IPS-15b (cell line): ENCODE measurements around the gene TRMT44.
"Not testable (repeated sequence)": the region's sequence is repeated elsewhere in the genome, so short reads cannot be mapped to it uniquely, and the experiment has no call there.

Source experiments
- H3K27me3 ChIP-seq: one replicate; pipeline ENCODE4 v1.6.1; 2013; ENCODE audit warnings: low read length; ENCODE audit not compliant: control insufficient read depth, insufficient read depth
- H3K36me3 ChIP-seq: one replicate; pipeline ENCODE4 v1.6.1; 2013; ENCODE audit warnings: low read length; ENCODE audit not compliant: control insufficient read depth, insufficient read depth
- H3K4me1 ChIP-seq: one replicate; pipeline ENCODE4 v1.6.1; 2013; ENCODE audit warnings: mild to moderate bottlenecking, low read length; ENCODE audit not compliant: control insufficient read depth, insufficient read depth
- H3K4me3 ChIP-seq: one replicate; pipeline ENCODE4 v1.5.1; 2013; ENCODE audit warnings: low read depth, low read length
- H3K9ac ChIP-seq: one replicate; pipeline ENCODE4 v1.6.1; 2013; ENCODE audit warnings: low read depth, mild to moderate bottlenecking, low read length
- H3K9me3 ChIP-seq: one replicate; pipeline ENCODE4 v1.6.1; 2013; ENCODE audit warnings: mild to moderate bottlenecking, low read length; ENCODE audit not compliant: control insufficient read depth, insufficient read depth

Gene TRMT44

GRCh38 chr4:8473920-8474590 lies 33.5 kb downstream of the TRMT44 start:
- Histone ChIP-seq H3K9me3 (no peaks in the 10 kb centered on the region), H3K4me1 (no peaks in the 10 kb centered on the region), H3K36me3 (peaks cover 35% of the 10 kb centered on the region), H3K9ac (no peak overlapping the region), H3K4me3 (no peak overlapping the region), H3K27me3 (no peaks in the 10 kb centered on the region)

DNA sequence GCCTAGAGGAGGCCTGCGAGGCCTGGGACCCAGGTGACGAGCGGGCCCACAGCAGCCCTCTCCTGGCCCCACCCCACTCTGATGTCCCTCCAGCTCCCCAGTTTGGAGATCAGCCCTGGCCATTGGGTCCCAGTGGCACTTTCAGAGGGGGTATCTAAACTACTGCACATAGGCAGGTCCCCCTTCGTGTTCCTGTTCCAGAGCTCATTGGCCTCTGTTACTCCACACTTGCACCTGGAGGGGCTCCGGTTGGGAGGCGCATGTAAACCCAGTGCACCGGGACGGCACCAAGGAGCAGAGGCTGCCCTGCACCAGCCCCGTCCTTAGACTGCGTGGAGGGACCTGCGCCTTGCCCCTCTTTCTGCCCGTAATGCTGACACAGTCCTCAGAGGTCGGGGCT lies 34.3 kb downstream of the TRMT44 start:
- Histone ChIP-seq H3K9me3 (no peaks in the 10 kb centered on the region), H3K27me3 (no peaks in the 10 kb centered on the region), H3K4me3 (no peak overlapping the region), H3K4me1 (no peaks in the 10 kb centered on the region), H3K9ac (no peak overlapping the region), H3K36me3 (peaks cover 29% of the 10 kb centered on the region)

DNA sequence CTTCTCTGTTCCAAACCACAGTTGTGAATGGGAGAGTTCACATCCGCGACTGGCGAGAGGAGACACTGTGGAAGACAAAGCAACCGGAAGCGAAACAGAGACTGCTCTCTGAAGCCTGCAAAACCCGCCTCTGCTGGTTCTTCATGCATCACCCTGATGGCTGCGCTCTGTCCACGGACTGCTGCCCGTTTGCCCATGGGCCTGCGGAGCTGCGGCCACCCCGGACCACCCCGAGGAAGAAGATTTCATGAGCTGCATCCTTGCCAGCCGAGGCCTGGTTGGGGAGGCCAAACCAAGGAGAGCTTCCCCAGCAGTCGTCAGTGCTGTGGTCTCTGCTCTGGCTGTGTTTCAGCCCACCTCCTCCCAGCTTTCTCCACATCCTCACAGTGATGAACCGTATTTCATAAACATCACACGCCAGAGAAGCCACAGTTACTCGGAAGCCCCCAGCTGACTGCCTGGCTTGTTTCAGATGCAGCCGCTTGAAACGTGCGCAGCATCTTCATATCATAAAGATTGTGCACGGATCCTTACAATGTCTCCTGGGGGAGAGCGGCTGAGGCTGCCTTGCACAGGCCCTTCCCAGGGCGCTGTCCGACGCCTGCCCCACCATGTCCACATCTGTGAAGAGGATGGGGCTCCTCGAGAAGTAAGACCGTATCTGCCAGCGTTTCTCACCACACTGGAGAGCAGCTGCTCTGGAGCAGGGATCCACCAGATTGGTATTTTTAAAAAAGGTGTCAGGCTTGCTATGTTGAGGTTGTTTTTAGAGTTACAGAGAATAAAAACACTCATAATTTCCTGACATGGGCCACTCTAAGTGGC lies 35.4 kb downstream of the TRMT44 start:
- H3K4me1 ChIP-seq, result peaks cover 3% of the 10 kb centered on the region
- no peak overlapping the region for H3K9ac ChIP-seq
- peaks cover 24% of the 10 kb centered on the region for H3K36me3 ChIP-seq
- H3K9me3 ChIP-seq, result no peaks in the 10 kb centered on the region
- no peaks in the 10 kb centered on the region for H3K27me3 ChIP-seq
- H3K4me3 ChIP-seq, result no peak overlapping the region

DNA sequence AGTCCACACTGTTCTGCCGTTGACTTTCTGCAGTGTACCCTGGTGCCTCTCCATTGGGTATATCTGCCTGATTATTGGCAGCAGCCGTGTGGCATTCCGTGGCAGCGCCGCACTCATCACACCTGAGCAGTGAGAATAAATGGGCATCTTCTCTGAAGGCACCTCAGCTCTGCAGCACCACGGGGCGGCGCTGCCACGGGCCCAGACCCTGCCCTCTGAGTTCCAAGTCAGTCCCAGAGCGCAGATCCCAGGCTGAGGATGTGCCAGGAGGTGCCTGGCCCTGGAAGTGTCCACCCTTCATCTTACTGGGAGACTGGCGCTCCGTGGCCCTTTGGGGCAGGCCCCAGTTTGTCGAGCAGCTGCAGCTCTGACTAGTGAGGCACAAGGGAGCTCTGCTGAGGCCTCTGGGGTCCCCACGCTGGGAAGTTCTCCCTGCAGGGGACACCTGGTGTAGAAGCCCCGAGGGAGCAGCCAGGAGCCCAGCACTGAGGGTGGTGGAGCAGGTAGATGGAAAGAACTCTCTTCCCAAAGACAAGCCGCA lies 36.6 kb downstream of the TRMT44 start:
- H3K36me3 ChIP-seq, result peaks cover 18% of the 10 kb centered on the region
- H3K4me1 ChIP-seq, result peaks cover 4% of the 10 kb centered on the region
- no peak overlapping the region for H3K4me3 ChIP-seq
- H3K9ac ChIP-seq, result no peak overlapping the region
- H3K27me3 ChIP-seq, result no peaks in the 10 kb centered on the region
- no peaks in the 10 kb centered on the region for H3K9me3 ChIP-seq

DNA sequence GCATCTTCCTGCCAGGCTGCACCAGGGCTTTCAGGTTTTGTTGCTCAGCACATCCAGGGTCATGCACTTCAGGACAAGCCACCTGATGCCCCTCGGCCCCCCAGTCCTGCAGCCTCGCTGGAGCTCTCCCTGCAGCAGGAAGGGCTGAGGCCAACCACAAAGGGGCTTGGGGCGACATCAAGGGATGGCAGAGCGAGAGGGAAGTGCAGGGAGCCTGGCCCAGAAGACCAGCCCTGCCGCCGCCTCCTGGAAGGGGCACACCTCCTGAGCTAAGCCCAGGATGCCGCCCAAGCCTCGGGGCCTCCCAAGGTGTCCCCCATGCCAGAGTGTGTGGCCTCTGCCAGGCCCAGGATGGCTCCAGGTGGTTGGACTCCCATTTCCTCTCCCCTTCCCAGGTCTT lies 37.1 kb downstream of the TRMT44 start:
- no peak overlapping the region for H3K4me3 ChIP-seq
- peaks cover 4% of the 10 kb centered on the region for H3K4me1 ChIP-seq
- H3K9me3 ChIP-seq, result no peaks in the 10 kb centered on the region
- no peak overlapping the region for H3K9ac ChIP-seq
- H3K27me3 ChIP-seq, result no peaks in the 10 kb centered on the region
- peaks cover 18% of the 10 kb centered on the region for H3K36me3 ChIP-seq

DNA sequence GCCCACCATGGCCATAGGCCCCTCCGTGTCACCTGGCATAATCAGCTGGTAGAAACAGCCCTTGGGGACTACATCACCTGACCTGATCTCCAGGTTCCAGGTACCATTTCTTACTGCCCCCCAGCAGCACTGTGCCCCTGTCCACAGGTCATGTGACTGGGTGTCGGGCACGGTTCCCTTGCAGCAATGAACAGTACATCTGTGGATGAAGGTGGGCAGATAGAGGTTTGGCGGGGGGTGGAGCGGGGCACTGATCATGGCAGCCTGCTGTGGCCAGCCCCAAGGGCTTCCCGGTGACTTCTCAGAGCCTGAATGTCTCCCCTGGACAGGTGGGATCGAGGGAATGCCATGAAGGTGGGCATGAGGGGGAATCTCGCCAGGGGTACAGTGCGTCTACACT lies 37.8 kb downstream of the TRMT44 start:
- Histone ChIP-seq H3K27me3 (no peaks in the 10 kb centered on the region), H3K9me3 (no peaks in the 10 kb centered on the region), H3K36me3 (peaks cover 18% of the 10 kb centered on the region), H3K4me3 (no peak overlapping the region), H3K9ac (no peak overlapping the region), H3K4me1 (peaks cover 4% of the 10 kb centered on the region)

GRCh38 chr4:8478801-8479744 lies 38.5 kb downstream of the TRMT44 start:
- Histone ChIP-seq H3K4me1 (peaks cover 4% of the 10 kb centered on the region), H3K4me3 (no peak overlapping the region), H3K27me3 (no peaks in the 10 kb centered on the region), H3K36me3 (peaks cover 18% of the 10 kb centered on the region), H3K9me3 (no peaks in the 10 kb centered on the region), H3K9ac (no peak overlapping the region)

DNA sequence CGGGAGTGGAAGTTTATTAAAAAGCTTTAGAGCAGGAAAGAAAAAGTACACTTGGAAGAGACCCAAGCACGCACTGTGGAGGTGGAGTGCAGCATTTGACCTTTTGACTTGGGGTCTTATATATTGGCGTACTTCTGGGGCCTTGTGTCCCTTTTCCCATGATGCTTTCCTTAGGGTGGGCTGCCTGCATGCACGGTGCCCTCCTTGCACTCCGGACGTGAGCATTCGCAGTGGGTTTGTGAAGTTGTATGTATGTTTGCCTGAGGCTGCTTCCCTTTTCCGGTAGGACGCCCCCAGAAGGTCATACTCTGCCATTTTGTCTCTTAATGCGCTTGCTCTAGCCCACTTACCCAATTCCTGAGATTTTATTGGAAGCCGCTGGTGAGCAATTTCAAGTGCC lies 39.6 kb downstream of the TRMT44 start:
- no peak overlapping the region for H3K9ac ChIP-seq
- H3K36me3 ChIP-seq, result peaks cover 14% of the 10 kb centered on the region
- H3K4me3 ChIP-seq, result no peak overlapping the region
- H3K4me1 ChIP-seq, result peaks cover 4% of the 10 kb centered on the region
- H3K9me3 ChIP-seq, result no peaks in the 10 kb centered on the region
- no peaks in the 10 kb centered on the region for H3K27me3 ChIP-seq

GRCh38 chr4:8486643-8487042 lies 46.1 kb downstream of the TRMT44 start:
- H3K9ac ChIP-seq, H3K4me3 ChIP-seq, H3K36me3 ChIP-seq, H3K27me3 ChIP-seq, H3K9me3 ChIP-seq, H3K4me1 ChIP-seq: not testable (repeated sequence)

DNA sequence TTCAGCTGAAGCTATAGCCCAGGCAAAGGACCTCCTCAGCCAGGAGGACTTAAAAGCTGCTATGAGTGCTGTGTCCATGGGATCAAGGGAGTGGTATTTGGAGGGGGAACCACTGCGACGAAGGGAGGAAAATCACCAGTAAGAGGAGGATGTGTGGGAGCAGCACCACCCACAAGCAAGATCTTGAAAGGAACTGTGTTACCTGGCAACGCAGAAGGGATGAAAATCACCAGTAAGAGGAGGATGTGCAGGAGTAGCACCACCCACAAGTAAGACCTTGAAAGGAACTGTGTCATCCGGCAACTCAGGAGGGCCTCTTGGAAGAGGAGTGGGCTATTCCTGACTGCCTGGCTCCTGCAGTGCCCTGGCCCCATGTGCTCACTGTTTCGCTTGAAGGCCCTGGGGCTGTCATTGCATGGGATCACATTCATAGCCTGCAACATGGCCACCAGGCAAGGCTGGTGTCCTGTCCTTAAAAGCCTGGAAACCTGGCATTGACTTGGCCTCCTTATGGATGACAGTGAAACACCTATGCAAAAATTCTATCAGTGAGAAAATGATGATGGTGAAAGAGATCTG lies 48.3 kb downstream of the TRMT44 start:
- no peak overlapping the region for H3K4me3 ChIP-seq
- H3K27me3 ChIP-seq, result no peaks in the 10 kb centered on the region
- peaks cover 6% of the 10 kb centered on the region for H3K9me3 ChIP-seq
- peaks cover 2% of the 10 kb centered on the region for H3K4me1 ChIP-seq
- peaks cover 6% of the 10 kb centered on the region for H3K36me3 ChIP-seq
- no peak overlapping the region for H3K9ac ChIP-seq

DNA sequence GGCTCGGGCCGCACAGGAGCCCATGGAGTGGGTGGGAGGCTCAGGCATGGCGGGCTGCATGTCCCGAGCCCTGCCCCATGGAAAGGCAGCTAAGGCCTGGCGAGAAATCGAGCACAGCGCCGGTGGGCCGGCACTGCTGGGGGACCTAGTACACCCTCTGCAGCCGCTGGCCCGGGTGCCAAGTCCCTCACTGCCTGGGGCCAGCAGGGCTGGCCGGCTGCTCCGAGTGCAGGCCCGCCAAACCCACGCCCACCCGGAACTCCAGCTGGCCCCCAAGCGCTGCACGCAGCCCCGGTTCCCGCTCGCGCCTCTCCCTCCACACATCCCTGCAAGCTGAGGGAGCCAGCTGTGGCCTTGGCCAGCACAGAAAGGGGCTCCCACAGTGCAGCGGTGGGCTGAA lies 50.9 kb downstream of the TRMT44 start:
- not testable (repeated sequence) for H3K9ac ChIP-seq, H3K4me3 ChIP-seq, H3K36me3 ChIP-seq, H3K9me3 ChIP-seq, H3K27me3 ChIP-seq, H3K4me1 ChIP-seq
